OCI-LY1 (cell line): Measurements from ENCODE around the gene IRX2.

Source experiments
- H2AFZ ChIP-seq: fragments of 200-600 bp; sonication (generic), shearing (Covaris generic); 2 replicates; pipeline ENCODE4 v1.6.0; 2014; ENCODE audit warnings: antibody characterized with exemption, mild to moderate bottlenecking, low read length
- H3F3A ChIP-seq: fragments of 200-600 bp; sonication (generic), shearing (Covaris generic); 2 replicates; pipeline ENCODE4 v1.6.0; 2014; ENCODE audit warnings: mild to moderate bottlenecking, antibody characterized with exemption, low read length, moderate library complexity; ENCODE audit not compliant: insufficient read depth
- H3K27ac ChIP-seq: fragments of 200-600 bp; sonication (generic); 2 replicates; pipeline ENCODE4 v1.5.1; 2014; ENCODE audit warnings: low read length, mixed run types, mild to moderate bottlenecking, low read depth; ENCODE audit not compliant: poor library complexity, severe bottlenecking
- H3K27me3 ChIP-seq: fragments of 200-600 bp; sonication (generic); 2 replicates; pipeline ENCODE4 v1.6.0; 2014; ENCODE audit warnings: antibody characterized with exemption, mild to moderate bottlenecking, low read length, moderate library complexity; ENCODE audit not compliant: insufficient read depth
- H3K36me3 ChIP-seq: fragments of 200-600 bp; sonication (generic); 2 replicates; pipeline ENCODE4 v1.6.1; 2014; ENCODE audit warnings: mild to moderate bottlenecking, antibody characterized with exemption, low read length, moderate library complexity, mixed read lengths; ENCODE audit not compliant: insufficient read depth
- H3K4me1 ChIP-seq: fragments of 200-600 bp; sonication (generic); 2 replicates; pipeline ENCODE4 v1.5.1; 2014; ENCODE audit warnings: mild to moderate bottlenecking, low read length, moderate library complexity; ENCODE audit not compliant: insufficient read depth, severe bottlenecking
- H3K4me2 ChIP-seq: fragments of 200-600 bp; sonication (generic), shearing (Covaris generic); 2 replicates; pipeline ENCODE4 v1.6.1; 2014; ENCODE audit warnings: low read length
- H3K4me3 ChIP-seq: fragments of 200-600 bp; sonication (generic); 2 replicates; pipeline ENCODE4 v1.5.1; 2014; ENCODE audit warnings: low read length, low read depth, mild to moderate bottlenecking, mixed read lengths; ENCODE audit not compliant: poor library complexity, severe bottlenecking
- H3K79me2 ChIP-seq: fragments of 200-600 bp; shearing (Covaris generic); 2 replicates; pipeline ENCODE4 v1.6.1; 2016; ENCODE audit warnings: mixed run types, low read length, mixed read lengths; ENCODE audit not compliant: insufficient read depth
- H3K9ac ChIP-seq: fragments of 200-600 bp; sonication (generic), shearing (Covaris generic); 2 replicates; pipeline ENCODE4 v1.6.1; 2014; ENCODE audit warnings: mild to moderate bottlenecking, low read length, mixed read lengths
- H3K9me2 ChIP-seq: fragments of 200-600 bp; sonication (generic), shearing (Covaris generic); 2 replicates; pipeline ENCODE4 v1.6.1; 2014; ENCODE audit warnings: low read depth, mild to moderate bottlenecking, low read length, mixed read lengths
- H3K9me3 ChIP-seq: fragments of 200-600 bp; shearing (Covaris generic); 2 replicates; pipeline ENCODE4 v1.6.1; 2014; ENCODE audit warnings: low read length, mixed read lengths
- H4K20me1 ChIP-seq: fragments of 200-600 bp; sonication (generic), shearing (Covaris generic); 2 replicates; pipeline ENCODE4 v1.6.0; 2016; ENCODE audit warnings: mild to moderate bottlenecking, low read length; ENCODE audit not compliant: insufficient read depth
- CTCF ChIP-seq: fragments of 200-600 bp; sonication (generic), shearing (Covaris generic); IDR thresholded peaks from 2 replicates; pipeline ENCODE4 v1.5.1; 2017; ENCODE audit warnings: mild to moderate bottlenecking, antibody characterized with exemption, low read length, moderate library complexity, mixed read lengths
- EZH2 ChIP-seq: fragments of 200-600 bp; sonication (generic), shearing (Covaris generic); IDR thresholded peaks from 2 replicates; pipeline ENCODE4 v1.8.0; 2017; ENCODE audit warnings: borderline replicate concordance, mixed run types, mild to moderate bottlenecking, antibody characterized with exemption, low read length, moderate library complexity, mixed read lengths

The IRX2 gene

GRCh38 chr5:2703041-2703440 lies 48.4 kb downstream of the IRX2 start:
- no peaks in the 10 kb centered on the region for H3F3A ChIP-seq
- no peaks in the 10 kb centered on the region for H3K4me1 ChIP-seq
- H3K4me2 ChIP-seq, result no peak overlapping the region
- H3K27ac ChIP-seq, result no peak overlapping the region
- no peaks in the 10 kb centered on the region for H4K20me1 ChIP-seq
- no peaks in the 10 kb centered on the region for H3K27me3 ChIP-seq
- no peak overlapping the region for H2AFZ ChIP-seq
- no peaks in the 10 kb centered on the region for H3K9me3 ChIP-seq
- no peaks in the 10 kb centered on the region for H3K9me2 ChIP-seq
- H3K9ac ChIP-seq, result no peak overlapping the region
- no peak for TF ChIP-seq EZH2
- no peak for TF ChIP-seq CTCF
- no peak overlapping the region for H3K4me3 ChIP-seq
- no peaks in the 10 kb centered on the region for H3K79me2 ChIP-seq
- no peaks in the 10 kb centered on the region for H3K36me3 ChIP-seq

GRCh38 chr5:2702096-2702879 lies 49.2 kb downstream of the IRX2 start:
- TF ChIP-seq EZH2, result no peak
- no peak for TF ChIP-seq CTCF
- Histone ChIP-seq H3K27me3 (no peaks in the 10 kb centered on the region), H3K9me2 (no peaks in the 10 kb centered on the region), H3K4me3 (no peak overlapping the region), H3K4me1 (no peaks in the 10 kb centered on the region), H4K20me1 (no peaks in the 10 kb centered on the region), H3K9me3 (no peaks in the 10 kb centered on the region), H3F3A (no peaks in the 10 kb centered on the region), H3K9ac (no peak overlapping the region), H3K36me3 (no peaks in the 10 kb centered on the region), H3K27ac (no peak overlapping the region), H3K79me2 (no peaks in the 10 kb centered on the region), H3K4me2 (no peak overlapping the region), H2AFZ (no peak overlapping the region)

- Histone ChIP-seq H3K4me3 (no peak overlapping the region), H3K9ac (no peak overlapping the region), H3K9me3 (no peaks in the 10 kb centered on the region), H3K4me1 (no peaks in the 10 kb centered on the region), H2AFZ (no peak overlapping the region), H3K27ac (no peak overlapping the region), H3K27me3 (no peaks in the 10 kb centered on the region), H3K79me2 (no peaks in the 10 kb centered on the region), H4K20me1 (no peaks in the 10 kb centered on the region), H3K36me3 (no peaks in the 10 kb centered on the region), H3K4me2 (no peak overlapping the region), H3K9me2 (no peaks in the 10 kb centered on the region), H3F3A (no peaks in the 10 kb centered on the region)
- TF ChIP-seq CTCF, result no peak
- no peak for TF ChIP-seq EZH2
These were observed 49.9 kb downstream of the IRX2 start for GRCh38 chr5:2701592-2701991.
